ENCODE results near the gene STARD3.
"Not testable (repeated sequence)": the region's sequence is repeated elsewhere in the genome, so short reads cannot be mapped to it uniquely, and the experiment has no call there.

Gene STARD3

DNA sequence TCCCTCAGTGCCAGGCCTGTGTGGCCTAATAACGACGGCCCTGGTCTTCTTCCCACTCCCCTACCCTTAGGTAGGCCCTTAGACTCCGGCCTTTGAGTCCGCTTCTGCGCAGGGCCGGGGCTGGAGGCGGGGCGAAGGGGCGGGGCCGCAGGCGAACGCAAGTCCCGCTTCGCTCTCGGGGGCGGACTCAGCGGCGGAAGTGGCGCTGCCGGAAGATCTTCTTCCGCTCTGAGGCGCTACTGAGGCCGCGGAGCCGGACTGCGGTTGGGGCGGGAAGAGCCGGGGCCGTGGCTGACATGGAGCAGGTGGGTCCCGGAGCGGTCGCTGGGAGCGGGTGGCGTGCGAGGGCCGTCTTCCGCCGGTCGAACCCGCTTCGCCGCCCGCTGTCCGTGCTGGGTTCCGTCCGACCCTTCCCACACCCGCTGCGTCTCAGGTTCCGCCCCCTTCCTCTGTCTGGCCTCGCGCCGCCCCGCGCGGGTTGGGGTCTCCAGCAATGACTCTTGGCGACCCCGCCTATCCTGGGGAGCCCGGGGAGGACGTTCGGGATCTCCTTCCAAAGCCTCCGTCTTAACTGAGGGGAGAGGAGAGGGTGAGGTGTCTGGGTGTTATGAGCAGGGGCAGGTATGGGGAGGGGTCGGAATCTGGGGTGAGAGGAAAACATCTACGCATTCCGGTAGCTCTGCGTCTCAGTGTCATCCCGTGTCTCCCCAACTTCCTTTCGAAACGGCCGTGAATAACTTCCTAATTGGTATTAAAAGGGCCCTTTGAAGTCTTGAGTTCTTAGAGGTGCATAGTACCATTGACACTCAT, at the start of gene STARD3:
STARD3 (plus strand) TSS at position 218 of the 810 bp plus-strand sequence. CDS start 16,388 bp downstream, outside the sequence.
- peak; percentile 81 to 89 for DNase-seq (ENCODE audit: extremely low read depth in 1 of 2, low read depth in 1 of 2)

DNA sequence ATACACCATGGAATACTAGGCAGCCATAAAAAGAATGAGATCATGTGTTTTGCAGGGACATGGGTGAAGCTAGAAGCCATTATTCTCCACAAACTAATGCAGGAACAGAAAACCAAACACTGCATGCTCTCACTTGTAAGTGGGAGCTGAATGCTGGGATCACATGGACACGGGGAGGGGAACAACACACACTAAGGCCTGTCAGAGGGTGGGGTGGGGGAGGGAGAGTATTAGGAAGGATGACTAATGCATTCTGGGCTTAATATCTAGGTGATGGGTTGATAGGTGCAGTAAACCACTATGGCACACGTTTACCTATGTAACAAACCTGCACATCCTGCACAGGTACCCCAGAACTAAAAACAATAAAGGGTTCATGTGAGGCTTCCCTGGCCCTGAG, 46.8 kb upstream of the STARD3 start:
- DNase-seq (ENCODE audit: extremely low read depth in 1 of 2, low read depth in 1 of 2), result not testable (repeated sequence)

DNA sequence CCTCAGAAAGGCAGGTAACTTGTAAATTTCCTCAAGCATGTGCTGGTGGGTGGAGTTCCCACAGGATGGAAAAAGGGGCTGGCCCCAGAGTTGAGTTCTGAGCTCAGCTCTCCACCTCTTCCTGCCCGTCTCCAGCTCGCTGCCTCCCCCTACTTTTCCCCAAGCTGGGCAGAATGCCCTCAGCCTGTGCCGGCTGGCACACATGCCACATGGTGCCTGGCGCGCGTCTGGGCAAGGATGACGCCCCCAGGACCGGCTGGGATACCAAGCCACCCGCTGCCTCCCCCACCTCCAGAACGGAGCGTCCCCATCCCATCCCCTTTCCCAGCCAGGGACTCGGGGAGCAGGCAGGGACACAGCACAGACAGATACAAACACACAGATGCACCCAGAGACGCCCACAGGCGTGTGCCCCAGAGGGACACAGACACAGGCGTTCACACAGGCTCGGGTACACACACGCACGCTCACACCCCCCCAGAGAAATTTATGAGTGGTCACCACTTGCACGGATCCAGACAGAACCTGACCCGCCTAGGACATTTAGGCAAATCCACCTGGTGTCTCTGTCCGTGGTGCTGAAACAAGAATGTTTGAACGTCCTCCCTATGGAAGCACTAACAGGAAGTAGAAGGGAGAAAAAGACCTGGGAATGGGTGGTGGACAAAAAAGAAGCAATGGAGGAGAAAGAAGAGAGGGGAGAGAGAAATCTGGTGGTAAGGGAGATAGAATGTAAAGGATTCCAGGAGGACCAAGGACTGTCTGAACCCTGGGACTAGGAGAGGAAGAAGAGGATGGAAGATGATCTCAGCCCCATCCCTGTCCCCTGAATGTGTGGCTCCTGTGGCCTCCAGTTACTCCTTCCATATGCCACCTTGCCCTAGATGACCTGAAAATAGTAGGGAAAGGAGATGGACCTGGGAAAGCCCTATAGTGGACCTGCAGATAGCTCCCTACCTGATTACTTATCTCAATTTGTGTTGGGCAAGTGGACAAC, 44.7 kb upstream of the STARD3 start:
- no peak for DNase-seq (ENCODE audit: extremely low read depth in 1 of 2, low read depth in 1 of 2)

DNA sequence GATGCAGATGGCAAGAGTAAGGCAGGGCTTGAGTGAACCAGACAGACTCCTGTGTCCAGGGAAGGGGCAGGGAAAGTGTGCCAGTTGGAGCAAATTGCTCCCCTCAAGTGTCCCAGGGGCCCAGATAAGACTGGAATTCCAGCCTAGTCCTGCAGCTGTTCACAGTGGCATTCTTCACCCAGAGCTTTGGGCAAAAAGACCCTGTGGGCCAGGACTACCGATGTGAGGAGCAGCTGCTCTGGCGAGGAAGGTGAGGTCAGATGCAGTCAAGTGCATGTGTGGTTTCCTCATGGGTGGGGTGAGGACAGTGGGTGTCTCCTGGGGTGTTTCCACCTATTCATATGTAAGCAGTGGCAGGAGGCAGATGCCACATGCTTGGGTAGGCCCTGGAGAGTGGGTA, 43.6 kb upstream of the STARD3 start:
- DNase-seq (ENCODE audit: extremely low read depth in 1 of 2, low read depth in 1 of 2), result no peak

DNA sequence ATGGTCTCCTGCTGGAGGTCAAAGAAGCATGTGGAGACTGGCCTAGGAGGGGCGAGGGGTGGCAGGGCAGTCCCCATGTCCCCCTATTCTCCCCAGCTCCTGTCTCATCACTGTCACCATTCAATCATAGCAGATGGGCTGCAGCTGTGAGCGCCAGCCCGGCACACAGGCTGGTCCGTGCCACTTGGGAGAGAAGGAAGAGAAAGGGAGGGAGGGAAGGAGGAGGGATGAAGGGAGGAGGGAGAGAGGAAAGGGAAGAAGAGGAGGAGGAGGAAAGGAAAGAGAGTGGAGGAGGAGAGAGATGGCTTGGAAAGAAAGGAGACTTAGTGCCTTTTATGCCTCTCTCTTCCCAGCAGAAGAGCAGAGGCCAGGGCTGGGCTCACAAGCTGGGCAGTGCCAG, 41.6 kb upstream of the STARD3 start:
- DNase-seq (ENCODE audit: extremely low read depth in 1 of 2, low read depth in 1 of 2), result no peak

DNA sequence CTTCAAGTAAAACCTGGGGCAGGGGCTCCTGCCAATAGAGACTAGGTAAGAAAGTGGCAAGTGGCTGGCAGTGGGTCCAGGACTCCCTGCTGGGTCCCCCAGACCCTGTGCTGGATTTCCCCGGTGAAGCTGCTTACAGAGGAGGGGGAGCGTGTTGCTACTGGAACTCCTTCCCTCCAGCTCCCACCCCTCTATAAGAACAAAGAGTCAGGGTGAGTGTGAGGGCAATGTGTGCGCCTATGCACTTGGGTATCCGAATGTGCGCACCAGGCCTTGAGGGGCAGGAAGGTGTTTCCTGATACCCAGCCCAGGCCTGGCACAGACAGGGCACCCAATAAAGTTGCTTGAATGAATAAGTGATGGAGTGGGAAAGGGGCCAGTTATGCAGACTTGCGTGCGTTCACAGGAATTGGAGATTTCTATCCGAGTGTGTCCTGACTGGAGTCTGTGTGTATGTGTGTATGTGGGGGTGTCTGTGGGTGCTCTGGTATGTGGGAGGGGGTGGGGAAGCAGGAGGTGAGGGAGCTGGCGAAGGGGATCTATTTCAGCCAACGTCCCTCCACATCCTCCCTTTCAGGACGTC, 40.9 kb upstream of the STARD3 start:
- no peak for DNase-seq (ENCODE audit: extremely low read depth in 1 of 2, low read depth in 1 of 2)

DNA sequence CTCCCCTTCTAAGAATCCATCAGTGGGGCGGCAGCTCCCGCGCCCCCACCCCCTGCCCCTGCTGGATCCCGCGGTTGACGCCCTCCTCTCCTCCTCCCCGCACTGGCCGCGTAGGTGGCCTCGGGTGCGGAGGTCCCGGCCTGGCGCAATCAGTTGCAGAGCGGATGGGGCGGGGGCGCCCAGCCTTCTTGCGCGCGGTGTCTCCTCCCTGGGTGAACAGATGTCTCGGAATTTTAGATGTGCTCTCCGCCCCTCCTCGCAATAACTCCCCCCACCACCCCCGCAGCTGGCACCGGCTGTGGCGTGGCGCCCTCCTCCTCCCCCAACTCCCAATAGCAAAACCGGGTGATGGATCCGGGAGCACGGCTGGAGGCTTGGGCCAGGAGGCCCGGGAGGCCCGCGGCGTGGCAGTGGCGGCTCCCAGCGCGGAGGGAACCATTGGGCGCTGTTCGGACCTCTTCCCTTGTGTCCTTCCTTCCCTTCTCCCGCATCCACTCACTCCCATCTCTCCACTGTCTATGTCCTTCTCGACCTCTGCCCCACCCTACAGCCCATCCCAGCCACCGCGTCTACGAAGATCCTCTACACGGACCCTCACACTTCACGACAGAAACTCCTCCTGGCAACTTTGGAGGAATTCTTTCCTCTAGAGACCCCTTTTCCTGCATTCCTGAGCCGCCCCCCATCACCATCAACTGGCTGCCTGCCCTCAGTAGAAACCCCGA, 40.2 kb upstream of the STARD3 start:
- no peak for DNase-seq (ENCODE audit: extremely low read depth in 1 of 2, low read depth in 1 of 2)

DNA sequence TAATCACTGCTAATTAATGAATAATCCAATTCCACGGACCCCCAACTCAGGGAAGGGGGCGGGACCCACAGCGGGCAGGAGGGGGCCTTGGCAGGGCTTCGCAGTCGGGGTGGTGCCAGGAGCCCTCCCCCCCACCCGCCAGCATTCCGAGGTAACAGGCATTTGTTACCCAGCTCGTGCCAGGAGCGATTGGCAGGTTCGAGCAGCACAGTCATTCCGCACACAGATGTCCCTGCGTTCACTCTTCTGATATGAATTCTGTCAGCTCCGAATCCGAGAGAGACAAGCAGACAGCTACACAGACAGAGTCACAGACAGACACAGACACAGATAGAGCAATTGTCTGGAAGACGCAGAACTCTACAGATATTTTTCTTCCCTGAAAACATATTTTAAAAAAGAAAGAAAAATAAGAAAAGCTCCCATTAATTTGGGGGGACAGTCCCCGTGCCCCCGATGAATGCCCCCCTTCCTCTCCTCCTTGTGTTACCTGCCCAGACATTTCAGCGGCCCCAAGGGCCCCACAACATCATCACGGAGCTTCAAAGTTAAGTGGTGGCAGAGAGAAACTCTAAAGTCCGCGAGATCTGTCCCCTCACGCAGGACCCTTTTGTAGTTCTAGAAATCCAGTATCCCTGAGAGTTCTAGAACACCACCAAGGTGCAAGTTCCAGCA, 39.4 kb upstream of the STARD3 start:
- no peak for DNase-seq (ENCODE audit: extremely low read depth in 1 of 2, low read depth in 1 of 2)

DNA sequence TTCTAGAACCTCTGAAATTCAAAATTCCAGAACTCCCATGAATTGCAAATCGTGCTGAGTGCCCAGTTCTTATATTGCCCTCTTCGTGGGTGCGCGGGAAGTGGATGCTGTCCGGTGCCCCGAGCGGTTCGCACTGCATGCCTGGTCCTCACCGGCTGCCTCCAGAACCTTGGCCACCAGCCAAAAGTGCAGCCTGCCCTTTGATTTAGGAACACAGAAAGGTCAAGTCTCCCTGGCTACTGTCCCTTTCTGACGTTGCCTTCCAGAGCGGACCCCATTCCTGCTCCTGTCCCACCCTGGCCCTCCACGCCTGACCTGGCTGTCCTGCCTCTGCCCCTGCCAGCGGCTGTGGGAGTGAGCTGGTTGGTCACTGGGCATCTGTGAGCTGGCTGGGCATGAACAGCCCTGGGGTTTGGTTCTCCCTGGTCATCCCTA, 38.9 kb upstream of the STARD3 start:
- no peak for DNase-seq (ENCODE audit: extremely low read depth in 1 of 2, low read depth in 1 of 2)

DNA sequence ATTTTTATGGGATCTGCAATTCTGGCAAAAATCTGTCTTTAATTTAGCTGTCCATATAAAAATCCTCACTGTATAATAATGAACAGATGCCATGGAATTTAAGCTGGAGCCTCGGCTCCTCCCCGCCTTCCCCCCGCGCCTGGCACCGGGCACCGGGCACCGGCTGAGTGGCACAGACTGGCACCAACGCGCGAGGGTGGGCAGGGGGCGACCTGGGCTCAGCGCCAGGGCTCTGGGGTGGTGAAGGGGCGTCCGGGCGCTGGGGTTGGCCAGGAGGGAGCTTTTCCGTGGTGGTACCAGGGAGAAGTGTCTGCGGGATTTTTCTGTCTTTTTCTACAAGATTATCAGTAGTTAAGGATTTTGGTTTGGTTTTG, 38.3 kb upstream of the STARD3 start:
- DNase-seq (ENCODE audit: extremely low read depth in 1 of 2, low read depth in 1 of 2), result no peak

DNA sequence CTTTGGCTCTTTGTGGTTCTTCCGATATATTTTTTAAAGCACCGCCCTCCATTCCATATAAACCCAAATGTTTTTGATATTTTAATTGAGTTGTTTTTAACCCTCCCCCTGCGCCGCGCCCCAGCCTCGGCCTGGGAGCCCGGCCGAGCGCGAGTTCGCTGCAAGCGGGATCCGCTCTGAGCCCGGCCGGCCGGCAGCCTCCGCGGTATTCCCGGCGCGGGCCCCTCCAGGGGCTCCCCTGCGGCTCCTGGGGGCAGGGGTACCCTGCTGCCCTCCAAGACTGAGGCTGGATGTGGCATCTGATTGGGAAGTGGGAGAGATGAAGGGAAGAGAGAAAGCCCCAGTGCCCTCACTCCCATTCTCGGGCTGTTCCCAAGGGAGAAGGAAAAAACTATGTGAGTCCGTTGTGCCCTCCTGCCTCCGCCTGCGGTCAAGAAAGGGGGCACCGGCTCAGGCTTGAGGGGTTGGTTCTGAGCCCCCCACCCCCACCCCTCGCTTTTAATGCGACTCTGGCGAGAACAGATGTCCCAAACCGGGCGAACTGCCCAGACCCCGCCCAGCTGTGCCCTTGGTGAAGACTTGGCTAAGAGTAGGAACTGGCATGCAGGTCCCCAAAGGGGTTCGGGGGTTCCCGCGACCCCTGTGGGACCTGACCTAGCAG, 37.8 kb upstream of the STARD3 start:
- no peak for DNase-seq (ENCODE audit: extremely low read depth in 1 of 2, low read depth in 1 of 2)

DNA sequence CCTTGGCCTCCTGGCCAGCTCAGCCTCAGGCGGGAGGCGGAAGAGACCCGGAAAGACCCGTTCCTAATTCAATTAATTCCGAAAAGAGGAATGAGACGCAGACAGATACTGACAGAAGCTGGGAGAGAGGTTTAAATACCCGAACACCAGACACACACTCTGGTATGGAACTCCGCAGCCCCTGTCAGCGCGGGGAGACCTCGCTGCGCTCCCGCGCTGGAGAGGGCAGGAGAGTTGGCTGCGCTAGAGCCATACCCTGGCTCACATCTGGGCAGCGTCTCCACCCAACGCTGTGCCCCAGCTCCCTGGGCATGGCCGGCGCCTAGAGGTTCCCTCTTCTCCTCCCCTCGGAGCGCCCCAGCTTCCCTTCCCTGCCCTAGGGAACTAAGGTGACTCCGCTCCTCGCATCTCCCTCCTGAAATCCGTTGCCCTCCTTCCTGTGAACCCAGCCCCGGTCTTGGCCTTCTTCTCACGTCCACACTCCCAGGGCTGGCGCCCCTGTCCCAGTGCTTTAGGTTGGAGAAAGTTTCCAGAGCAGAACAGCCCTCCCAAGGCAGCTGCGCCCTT, 37.2 kb upstream of the STARD3 start:
- DNase-seq (ENCODE audit: extremely low read depth in 1 of 2, low read depth in 1 of 2), result no peak

DNA sequence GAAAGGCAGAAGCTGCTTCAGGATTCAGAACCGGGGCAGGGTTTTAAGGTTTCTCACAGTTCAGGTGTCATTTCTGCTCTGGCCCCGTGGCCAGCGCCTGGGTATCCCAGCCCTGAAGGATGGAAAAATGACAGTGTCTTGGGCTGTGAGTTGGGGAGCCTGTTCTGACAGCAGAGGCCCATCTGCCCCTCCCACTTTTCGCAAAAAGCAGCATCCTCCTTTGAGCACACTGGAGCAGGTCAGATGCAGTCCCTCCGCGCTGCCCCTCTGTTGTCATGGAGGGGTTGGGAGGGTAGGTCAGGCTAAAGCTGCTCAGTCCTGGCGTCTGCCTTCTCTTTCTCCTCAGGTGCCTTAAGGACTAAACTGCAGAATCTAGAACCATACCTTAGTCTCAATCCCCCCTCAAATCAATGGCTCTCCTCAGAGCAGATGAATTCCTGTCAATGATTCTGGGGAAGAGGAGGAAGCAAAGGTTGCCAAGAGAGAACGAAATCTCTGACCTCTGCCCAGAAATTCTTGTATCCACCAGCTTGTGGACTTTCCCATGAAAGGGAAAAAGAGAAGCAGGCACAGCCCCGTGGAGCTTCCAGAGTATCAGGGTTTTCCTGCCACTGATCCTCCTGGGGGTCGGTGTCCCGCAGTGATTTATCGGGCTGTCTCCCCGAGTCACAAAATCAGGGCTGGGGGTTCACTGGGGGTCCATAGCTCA, 36.5 kb upstream of the STARD3 start:
- no peak for DNase-seq (ENCODE audit: extremely low read depth in 1 of 2, low read depth in 1 of 2)

DNA sequence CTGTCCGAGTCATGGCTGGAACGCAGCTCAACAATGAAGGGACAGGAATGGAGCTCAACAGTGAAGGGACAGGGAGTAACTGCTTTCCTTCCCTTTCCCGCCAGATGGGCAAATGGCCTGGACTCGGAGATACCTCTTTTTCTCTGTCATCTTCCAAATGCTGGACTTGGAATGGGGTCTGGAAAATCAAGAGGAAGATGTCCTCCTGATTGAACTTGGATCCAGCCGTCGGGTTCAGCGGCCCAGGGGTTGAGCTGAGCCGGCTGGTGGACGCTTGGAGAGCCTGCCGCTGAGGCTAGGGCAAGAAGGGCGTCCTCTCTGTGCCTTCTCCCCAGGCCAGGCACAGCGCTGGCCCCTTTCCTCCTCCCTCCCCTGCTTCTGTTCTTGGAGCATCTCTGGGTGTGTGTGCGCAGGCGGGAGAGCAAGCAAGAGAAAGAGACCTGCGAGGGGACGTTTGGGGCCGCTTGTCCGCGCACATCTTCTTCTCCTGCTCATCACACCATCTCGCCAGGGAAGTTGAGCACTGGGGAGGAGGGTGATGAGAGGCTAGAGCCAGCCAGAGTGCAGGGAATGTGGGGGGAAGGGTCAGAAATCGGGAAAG, 35.8 kb upstream of the STARD3 start:
- DNase-seq (ENCODE audit: extremely low read depth in 1 of 2, low read depth in 1 of 2), result no peak

DNA sequence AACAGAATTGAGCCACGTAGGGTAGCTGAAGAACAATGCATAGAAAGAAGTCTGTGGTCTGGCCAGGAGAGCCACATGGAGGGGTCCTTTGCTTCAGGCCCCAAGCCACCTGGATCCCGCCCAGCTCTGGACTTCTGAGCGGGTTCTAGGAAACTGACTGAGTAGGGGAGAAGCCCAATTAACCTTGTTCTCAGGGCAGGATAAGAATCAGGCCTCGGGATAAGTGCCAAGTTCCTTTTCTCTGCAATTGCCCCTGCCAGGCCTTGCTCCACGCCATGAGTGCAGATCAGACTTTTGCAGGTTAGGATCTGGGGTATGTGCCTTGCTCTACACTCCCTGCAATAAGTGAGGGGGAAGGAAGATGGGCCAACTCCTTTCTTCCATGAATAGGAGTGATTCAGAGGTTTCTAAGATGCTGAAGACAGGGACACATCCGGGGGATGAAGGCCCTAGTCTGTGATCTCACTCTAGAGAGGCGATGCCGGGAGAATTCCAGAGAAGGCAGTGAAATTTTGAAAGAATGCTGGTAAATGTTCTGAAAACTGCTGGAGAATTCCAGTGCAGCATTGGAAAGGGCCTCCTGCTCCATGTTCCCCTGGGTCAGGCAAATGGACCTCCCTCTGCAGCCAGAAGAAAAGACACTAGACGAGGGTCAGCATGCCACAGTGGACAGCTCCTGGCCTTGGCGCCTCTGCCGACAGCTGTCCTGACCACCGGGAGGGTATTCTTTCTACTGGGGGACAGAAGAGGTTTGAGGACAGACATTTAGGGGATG, 35.0 kb upstream of the STARD3 start:
- no peak for DNase-seq (ENCODE audit: extremely low read depth in 1 of 2, low read depth in 1 of 2)

DNA sequence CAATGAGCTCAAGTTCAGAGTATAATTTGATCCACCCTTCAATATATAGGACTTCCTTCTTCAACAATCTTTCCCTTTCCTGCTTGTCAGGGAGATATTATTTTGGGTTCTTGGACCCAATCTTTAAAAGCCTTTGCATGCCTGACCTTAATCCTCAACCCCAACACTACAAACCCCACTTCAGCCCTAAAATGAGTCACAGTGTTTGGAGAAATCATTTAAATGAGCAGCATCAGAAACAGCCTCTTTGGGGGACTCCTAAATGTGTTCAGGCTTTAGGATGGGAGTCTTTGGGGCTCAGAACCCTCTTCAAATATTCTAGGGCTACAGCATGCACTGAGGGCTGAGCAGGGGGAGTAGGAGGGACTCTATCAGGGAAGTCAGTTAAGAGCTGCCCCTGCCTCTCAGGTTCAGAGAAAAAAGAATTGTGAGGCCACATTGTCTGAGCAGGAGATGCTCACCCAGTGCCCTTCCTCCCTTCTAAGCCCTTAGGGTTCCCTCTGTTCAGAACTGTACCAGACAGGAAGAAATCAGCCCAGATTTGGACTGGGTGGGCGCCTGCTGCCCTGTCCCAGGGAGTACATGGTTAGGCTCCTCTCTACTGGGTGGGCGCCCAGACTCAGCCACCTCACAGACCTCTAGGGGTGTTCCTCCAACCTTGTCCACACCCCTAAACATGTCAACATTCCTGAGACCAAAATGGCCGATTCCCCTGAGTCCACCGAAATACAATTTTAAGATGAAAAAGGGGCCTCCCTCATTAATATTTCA, 34.2 kb upstream of the STARD3 start:
- DNase-seq (ENCODE audit: extremely low read depth in 1 of 2, low read depth in 1 of 2), result no peak
